Skin of body (tissue), 3 donors: ENCODE results near the gene MALRD1. TPM values are rescaled to one million over a fixed set of nuclear protein-coding genes. Genes with fewer than 3 reads are reported as not detected.
"Not testable (repeated sequence)": the region's sequence is repeated elsewhere in the genome, so short reads cannot be mapped to it uniquely, and the experiment has no call there.

ENCODE experiments used
- DNase-seq: peaks from one replicate; lab custom pipeline; 2025; lab: John Stamatoyannopoulos, UW
- small RNA-seq: library from RNA; depleted of rRNA; stranded (forward); fragments of <200 nt; gene quantifications from one replicate; pipeline ENCODE3, GENCODE V24; 2014; ENCODE audit warnings: low replicate concordance
- total RNA-seq: library from RNA; depleted of rRNA; stranded (reverse); fragments of >200 nt; gene quantifications from one replicate; pipeline ENCODE4 v1.2.3, GENCODE V29; 2014

The MALRD1 gene
- total RNA-seq, 1 donor from 2014 or later = 12.8 TPM

DNA sequence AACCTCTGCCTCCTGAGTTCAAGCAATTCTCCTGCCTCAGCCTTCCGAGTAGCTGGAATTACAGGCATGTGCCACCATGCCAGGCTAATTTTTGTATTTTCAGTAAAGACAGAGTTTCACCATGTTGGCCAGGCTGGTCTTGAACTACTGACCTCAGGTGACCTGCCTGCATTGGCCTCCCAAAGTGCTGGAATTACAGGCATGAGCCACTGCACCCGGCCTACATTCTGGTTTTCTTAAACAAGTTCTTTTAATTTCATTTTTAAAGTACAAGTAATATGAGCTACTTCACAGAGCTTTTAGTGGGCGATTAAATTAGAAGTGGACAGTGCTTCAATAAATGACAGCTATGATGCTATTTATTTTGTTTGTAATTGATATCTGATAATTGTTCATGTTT is 721.2 kb downstream of the MALRD1 start:
- not testable (repeated sequence) for DNase-seq

DNA sequence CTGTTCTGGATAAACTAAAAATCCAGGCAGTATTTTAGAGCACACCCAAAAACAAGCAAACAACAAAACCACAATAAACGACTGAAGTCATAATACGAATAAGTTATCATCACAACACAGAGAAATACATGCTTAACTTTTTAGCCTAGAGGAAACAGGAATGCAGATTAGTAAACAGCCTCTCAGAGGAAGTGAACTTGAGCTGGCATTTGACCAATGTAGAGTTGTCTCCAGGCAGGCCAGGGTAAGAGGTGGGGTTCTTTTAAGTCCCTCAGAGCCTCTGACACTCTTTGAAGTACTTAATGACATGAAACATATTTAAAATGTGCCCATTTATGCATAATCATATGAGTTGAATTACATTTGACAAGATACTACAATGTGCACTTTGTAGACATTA is 724.4 kb downstream of the MALRD1 start:
- no peak for DNase-seq

DNA sequence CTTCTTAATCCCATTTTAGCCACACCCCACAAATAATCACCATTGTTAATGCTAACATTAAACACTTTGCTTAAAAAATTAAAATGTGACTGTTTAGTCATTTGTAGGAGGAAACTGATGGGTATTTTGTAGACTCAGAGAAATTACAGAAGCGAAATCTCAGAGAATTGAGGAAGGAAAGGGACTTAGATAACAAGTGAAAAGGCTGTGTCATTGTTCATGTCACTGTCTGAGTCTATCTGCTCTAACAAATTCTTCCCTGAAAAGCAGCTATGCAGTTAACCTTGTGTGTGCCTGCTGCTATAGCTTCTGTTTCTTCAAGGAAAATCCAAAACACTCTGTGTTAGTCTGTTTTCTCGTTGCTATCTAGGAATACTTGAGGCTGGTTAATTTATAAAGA is 726.7 kb downstream of the MALRD1 start:
- no peak for DNase-seq

DNA sequence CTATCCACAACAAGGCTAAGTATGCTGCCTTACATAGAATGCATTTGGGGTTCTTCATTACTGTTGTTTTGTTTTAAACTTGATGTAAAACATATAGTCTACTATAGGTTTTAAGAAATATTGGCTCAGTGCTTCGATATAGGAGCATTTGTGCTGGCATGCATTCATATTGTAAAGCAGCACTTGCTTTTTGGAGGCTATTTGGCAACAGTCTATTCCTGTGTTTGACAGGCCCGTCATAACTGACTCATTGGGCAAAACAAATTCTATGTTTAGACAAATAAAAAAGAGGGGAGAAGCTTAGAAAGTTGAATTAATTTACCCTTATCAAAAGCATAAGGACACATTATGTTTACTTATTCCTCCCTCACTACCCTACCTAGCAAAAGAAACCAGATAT is 729.2 kb downstream of the MALRD1 start:
- no peak for DNase-seq

DNA sequence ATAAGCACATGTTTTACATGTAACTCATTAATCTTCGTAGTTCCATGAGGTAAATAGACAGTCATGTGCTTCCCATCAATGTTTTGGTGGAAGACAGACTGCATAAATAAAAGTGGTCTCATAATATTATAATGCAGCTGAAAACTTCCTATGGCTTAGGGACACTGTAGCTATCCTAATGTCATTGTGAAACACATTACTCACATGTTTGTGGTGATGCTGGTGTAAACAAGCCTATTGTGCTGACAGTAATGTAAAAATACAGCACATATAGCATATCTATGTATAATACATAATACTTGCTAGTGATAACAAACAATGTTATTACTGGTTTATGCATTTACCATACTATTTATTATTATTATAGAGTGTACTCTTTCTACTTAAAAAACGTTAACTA is 730.4 kb downstream of the MALRD1 start:
- DNase-seq = no peak

DNA sequence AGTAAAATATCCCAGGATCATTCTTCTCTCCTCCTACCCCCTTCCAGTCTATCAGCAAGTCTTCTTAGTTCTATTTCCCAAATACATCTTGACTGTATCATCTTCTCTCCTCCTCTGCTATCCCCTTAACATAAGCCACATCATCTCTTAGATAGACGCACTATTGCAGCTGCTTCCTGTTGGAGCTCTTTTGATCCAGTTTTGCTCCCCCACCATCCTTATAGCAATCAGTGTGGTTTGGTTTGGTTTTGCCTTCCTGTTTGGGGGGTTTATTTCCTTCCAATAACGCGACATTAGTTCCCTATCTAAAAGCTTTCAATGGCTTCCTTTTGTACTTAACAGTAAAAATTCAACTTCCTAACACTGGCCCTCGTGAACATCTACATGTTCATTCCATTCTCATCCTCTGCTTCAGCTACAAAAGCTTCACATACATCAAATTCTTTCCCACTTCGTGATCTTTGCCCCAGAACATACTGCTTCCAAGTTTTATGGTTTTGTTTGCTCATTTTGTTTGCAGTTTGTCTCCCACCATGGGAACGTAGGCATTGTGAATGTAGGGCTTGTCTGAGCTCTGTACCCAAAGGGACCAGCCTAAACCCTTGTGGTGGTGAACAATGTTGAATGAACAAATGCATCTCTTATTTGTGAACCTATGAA is 734.0 kb downstream of the MALRD1 start:
- no peak for DNase-seq

DNA sequence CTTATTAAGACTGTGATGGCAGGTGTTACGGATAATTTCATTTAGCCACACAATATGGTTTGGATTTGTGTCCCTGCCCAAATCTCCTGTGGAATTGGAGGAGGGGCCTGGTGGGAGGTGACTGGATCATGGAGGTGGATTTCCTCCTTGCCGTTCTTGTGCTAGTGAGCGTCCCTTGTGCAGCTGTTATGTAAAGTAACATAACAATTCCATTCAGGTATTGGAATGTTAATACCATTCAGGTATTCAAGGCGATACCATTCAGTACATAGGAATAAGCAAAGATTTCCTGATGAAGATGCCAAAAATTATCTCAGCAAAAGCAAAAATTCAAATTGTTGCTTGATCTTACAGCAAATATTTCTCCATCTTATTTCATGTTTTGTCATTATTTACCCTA is 735.1 kb downstream of the MALRD1 start:
- DNase-seq = no peak

Small RNA genes lying within 50 kb of the gene (small RNA-seq; reads per million reads assigned to genes)
- not detected for gene AL354695.1
- gene HMGN1P20 = not detected
- gene RF00012 = not detected
- gene RNA5SP303 = 6.9 reads per million, percentile 92 among the genes with 10 or more reads in this experiment
